DOHH2 (cell line): Measurements from ENCODE around the gene CLK3.

Experiments
- H3F3A ChIP-seq: fragments of 200-600 bp; sonication (generic), shearing (Covaris generic); 2 replicates; pipeline ENCODE4 v1.6.0; 2016; ENCODE audit warnings: antibody characterized with exemption, mild to moderate bottlenecking; ENCODE audit not compliant: control insufficient read depth, insufficient read depth
- H3K27ac ChIP-seq: fragments of 200-600 bp; sonication (generic); 2 replicates; pipeline ENCODE4 v1.5.1; 2014; ENCODE audit warnings: low read depth, mild to moderate bottlenecking, low read length, moderate library complexity
- H3K27me3 ChIP-seq: fragments of 200-600 bp; sonication (generic); 2 replicates; pipeline ENCODE4 v1.6.1; 2014; ENCODE audit warnings: mild to moderate bottlenecking, low read length, mixed read lengths; ENCODE audit not compliant: control insufficient read depth
- H3K36me3 ChIP-seq: fragments of 200-600 bp; sonication (generic); 2 replicates; pipeline ENCODE4 v1.6.1; 2014; ENCODE audit warnings: mild to moderate bottlenecking, low read length, moderate library complexity, mixed read lengths; ENCODE audit not compliant: control insufficient read depth
- H3K4me1 ChIP-seq: fragments of 200-600 bp; sonication (generic); 2 replicates; pipeline ENCODE4 v1.6.1; 2014; ENCODE audit warnings: mild to moderate bottlenecking, low read length, mixed read lengths; ENCODE audit not compliant: control insufficient read depth
- H3K4me2 ChIP-seq: fragments of 200-600 bp; sonication (generic); 2 replicates; pipeline ENCODE4 v1.6.0; 2014; ENCODE audit warnings: mild to moderate bottlenecking, low read length, moderate library complexity
- H3K4me3 ChIP-seq: fragments of 200-600 bp; sonication (generic); 2 replicates; pipeline ENCODE4 v1.5.1; 2014; ENCODE audit warnings: mild to moderate bottlenecking, low read length, mixed read lengths
- H3K79me2 ChIP-seq: fragments of 200-600 bp; sonication (generic); 2 replicates; pipeline ENCODE4 v1.6.1; 2014; ENCODE audit warnings: mild to moderate bottlenecking, low read length, mixed read lengths; ENCODE audit not compliant: control insufficient read depth
- H3K9me2 ChIP-seq: fragments of 200-600 bp; sonication (generic); replicated peaks from 2 replicates; pipeline ENCODE4 v1.6.1; 2014; ENCODE audit warnings: mild to moderate bottlenecking, low read length, mixed read lengths; ENCODE audit not compliant: control insufficient read depth
- H3K9me3 ChIP-seq: fragments of 200-600 bp; sonication (generic); 2 replicates; pipeline ENCODE4 v1.6.1; 2014; ENCODE audit warnings: antibody characterized with exemption, low read length, mixed read lengths; ENCODE audit not compliant: control insufficient read depth, insufficient read depth
- H4K20me1 ChIP-seq: fragments of 200-600 bp; sonication (generic); 2 replicates; pipeline ENCODE4 v1.6.0; 2014; ENCODE audit warnings: low read depth, mild to moderate bottlenecking, antibody characterized with exemption, low read length, moderate library complexity; ENCODE audit not compliant: control insufficient read depth, insufficient read depth
- CTCF ChIP-seq: fragments of 200-600 bp; sonication (generic); IDR thresholded peaks from one replicate; pipeline ENCODE4 v1.5.1; 2014; ENCODE audit warnings: antibody characterized with exemption, mild to moderate bottlenecking, low read depth, low read length; ENCODE audit not compliant: poor library complexity, severe bottlenecking
- EZH2phosphoT487 ChIP-seq: fragments of 200-600 bp; sonication (generic); IDR thresholded peaks from 2 replicates; pipeline ENCODE4 v1.6.1; 2017; ENCODE audit warnings: borderline replicate concordance, mild to moderate bottlenecking, antibody characterized with exemption, low read length, moderate library complexity, mixed read lengths

The CLK3 gene

DNA sequence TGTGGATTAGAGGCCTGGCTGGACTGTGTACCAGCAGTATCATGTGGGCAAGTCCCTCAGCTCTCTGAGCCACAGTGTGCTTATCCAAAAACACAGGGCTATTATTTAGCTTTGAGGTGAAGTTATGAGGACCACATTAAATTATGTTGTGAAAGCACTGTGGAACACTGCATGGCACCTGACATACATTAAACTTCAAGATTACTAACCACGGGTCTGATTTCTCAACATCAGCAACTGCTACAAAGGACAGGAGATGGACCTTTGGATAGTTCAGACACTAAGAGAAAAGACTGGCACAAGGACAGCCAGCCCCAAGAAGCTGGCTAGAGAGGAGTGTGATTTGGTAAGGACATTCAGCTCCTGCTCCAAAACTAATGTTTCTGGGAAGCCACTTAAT lies 21.3 kb downstream of the CLK3 start:
- Histone ChIP-seq H3K4me1 (no peaks in the 10 kb centered on the region), H3K79me2 (no peaks in the 10 kb centered on the region), H3K27me3 (no peaks in the 10 kb centered on the region), H3K4me3 (no peak overlapping the region), H3K4me2 (no peak overlapping the region), H3F3A (peaks cover 4% of the 10 kb centered on the region; the same call in 1 of the 2 replicates), H3K36me3 (peaks cover 70% of the 10 kb centered on the region), H3K9me2 (no peaks in the 10 kb centered on the region), H3K9me3 (no peaks in the 10 kb centered on the region), H3K27ac (no peak overlapping the region), H4K20me1 (no peaks in the 10 kb centered on the region)
- TF ChIP-seq CTCF (no peak), EZH2phosphoT487 (no peak)

DNA sequence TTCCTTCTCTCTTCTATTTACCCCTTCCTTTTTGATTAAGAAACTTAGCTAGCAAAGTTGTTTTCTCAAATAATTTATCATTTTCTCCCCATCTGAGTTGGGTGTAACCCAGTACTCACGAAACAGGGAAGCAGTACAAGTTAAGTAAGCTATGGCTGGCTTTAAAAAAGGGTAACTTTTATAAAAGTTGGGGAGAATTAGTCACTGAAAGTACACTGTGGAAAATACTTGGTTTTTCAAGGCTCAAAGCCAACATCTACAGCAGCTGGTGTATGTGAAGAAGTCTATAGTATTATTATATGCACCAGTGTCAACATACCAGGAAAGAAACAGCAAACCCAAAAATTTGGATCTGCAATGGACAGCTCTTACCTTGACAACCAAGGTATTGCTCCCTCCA lies 25.5 kb downstream of the CLK3 start:
- H3K9me2 ChIP-seq, result no peaks in the 10 kb centered on the region
- H3F3A ChIP-seq, result peaks cover 4% of the 10 kb centered on the region; the same call in 1 of the 2 replicates
- no peaks in the 10 kb centered on the region for H3K9me3 ChIP-seq
- H3K4me2 ChIP-seq, result no peak overlapping the region
- no peak for TF ChIP-seq EZH2phosphoT487
- TF ChIP-seq CTCF, result no peak
- no peak overlapping the region for H3K4me3 ChIP-seq
- H3K27me3 ChIP-seq, result no peaks in the 10 kb centered on the region
- H3K36me3 ChIP-seq, result peaks cover 36% of the 10 kb centered on the region
- no peaks in the 10 kb centered on the region for H3K79me2 ChIP-seq
- H3K27ac ChIP-seq, result no peak overlapping the region
- H3K4me1 ChIP-seq, result no peaks in the 10 kb centered on the region
- no peaks in the 10 kb centered on the region for H4K20me1 ChIP-seq

GRCh38 chr15:74642348-74642733 lies 26.7 kb downstream of the CLK3 start:
- H3K9me3 ChIP-seq, result no peaks in the 10 kb centered on the region
- H3F3A ChIP-seq, result no peaks in the 10 kb centered on the region
- H3K27ac ChIP-seq, result no peak overlapping the region
- no peak overlapping the region for H3K4me3 ChIP-seq
- H3K79me2 ChIP-seq, result no peaks in the 10 kb centered on the region
- H3K36me3 ChIP-seq, result peaks cover 25% of the 10 kb centered on the region
- TF ChIP-seq CTCF, result no peak
- TF ChIP-seq EZH2phosphoT487, result no peak
- no peaks in the 10 kb centered on the region for H3K27me3 ChIP-seq
- no peaks in the 10 kb centered on the region for H3K9me2 ChIP-seq
- no peaks in the 10 kb centered on the region for H3K4me1 ChIP-seq
- H4K20me1 ChIP-seq, result peaks cover 3% of the 10 kb centered on the region; the same call in 1 of the 2 replicates
- no peak overlapping the region for H3K4me2 ChIP-seq
